GM23248 (cell line): ENCODE results near the gene SCNN1B.

ENCODE experiments used
- EZH2 ChIP-seq: fragments of 200-600 bp; sonication (generic); IDR thresholded peaks from 2 replicates; pipeline ENCODE4 v1.6.1; 2018; ENCODE audit warnings: antibody characterized with exemption, mild to moderate bottlenecking; ENCODE audit not compliant: insufficient read depth, poor library complexity, severe bottlenecking
- EZH2phosphoT487 ChIP-seq: fragments of 200-600 bp; sonication (generic); IDR thresholded peaks from 2 replicates; pipeline ENCODE4 v1.6.1; 2018; ENCODE audit warnings: antibody characterized with exemption, moderate library complexity, mild to moderate bottlenecking, low read depth; ENCODE audit not compliant: insufficient read depth

- TF ChIP-seq EZH2phosphoT487: no peak
- TF ChIP-seq EZH2: no peak
Observed at GRCh38 chr16:23327836-23328235, 25.7 kb downstream of the SCNN1B start.
